HG02678 (cell line): Measurements from ENCODE around the gene LRWD1.

Source experiments
- ATAC-seq: cut with Tn5 transposase; IDR thresholded peaks from one replicate; pipeline ENCODE4 v1.9.1; 2021; ENCODE audit warnings: mild to moderate bottlenecking, moderate library complexity; ENCODE audit not compliant: unreplicated experiment

LRWD1 gene

GRCh38 chr7:102464577-102465280 is at the start of gene LRWD1, which contains the start of gene ALKBH4:
Gene LRWD1 (plus strand): TSS chr7:102464984. CDS start chr7:102465081, 97 bp downstream.
Gene ALKBH4 (minus strand): TSS chr7:102464863. CDS start chr7:102464836, 27 bp downstream.
- peak; percentile 95 for ATAC-seq

GRCh38 chr7:102415685-102416225 is 49.0 kb upstream of the LRWD1 start:
- ATAC-seq: peak; percentile 49

- ATAC-seq: no peak
Observed at GRCh38 chr7:102416406-102416805, 48.4 kb upstream of the LRWD1 start.

- ATAC-seq: no peak
Observed at GRCh38 chr7:102417105-102417504, 47.7 kb upstream of the LRWD1 start.

- no peak for ATAC-seq
Observed at GRCh38 chr7:102418592-102418991, 46.2 kb upstream of the LRWD1 start.

GRCh38 chr7:102421706-102422240 is 43.0 kb upstream of the LRWD1 start:
- ATAC-seq: no peak

GRCh38 chr7:102424129-102424551 is 40.6 kb upstream of the LRWD1 start:
- ATAC-seq: no peak

GRCh38 chr7:102424787-102425218 is 40.0 kb upstream of the LRWD1 start:
- peak; percentile 27 for ATAC-seq

GRCh38 chr7:102425639-102426267 is 39.0 kb upstream of the LRWD1 start:
- peak; percentile 65 for ATAC-seq

GRCh38 chr7:102426268-102427018 is 38.3 kb upstream of the LRWD1 start:
- peak; percentile 58 for ATAC-seq

GRCh38 chr7:102427019-102427405 is 37.8 kb upstream of the LRWD1 start:
- ATAC-seq: no peak

- no peak for ATAC-seq
Observed at GRCh38 chr7:102429141-102429899, 35.5 kb upstream of the LRWD1 start.

- no peak for ATAC-seq
Observed at GRCh38 chr7:102431617-102432298, 33.0 kb upstream of the LRWD1 start.

- ATAC-seq: peak; percentile 31
Observed at GRCh38 chr7:102432442-102433218, 32.2 kb upstream of the LRWD1 start.

GRCh38 chr7:102433219-102434038 is 31.4 kb upstream of the LRWD1 start, which contains the start of gene ORAI2:
Gene ORAI2 (plus strand): TSS chr7:102433575. CDS start chr7:102438957, 5,382 bp downstream.
- peak; percentile 65 for ATAC-seq

GRCh38 chr7:102434039-102434486 is 30.7 kb upstream of the LRWD1 start:
- no peak for ATAC-seq

- ATAC-seq: no peak
Observed at GRCh38 chr7:102436118-102436517, 28.7 kb upstream of the LRWD1 start.
